MM.1S (cell line): ENCODE results near the gene LRRC27.

Source experiments
- CTCF ChIP-seq: fragments of 300-600 bp; sonication (generic); IDR thresholded peaks from 2 replicates; pipeline ENCODE4 v1.5.1; 2016; ENCODE audit warnings: antibody characterized with exemption, low read length, mixed read lengths
- EZH2phosphoT487 ChIP-seq: fragments of 300-600 bp; sonication (generic); IDR thresholded peaks from 2 replicates; pipeline ENCODE4 v1.6.1; 2018; ENCODE audit warnings: antibody characterized with exemption, low read length

- TF ChIP-seq CTCF: no peak
- no peak for TF ChIP-seq EZH2phosphoT487
These were observed 52.8 kb downstream of the LRRC27 start for GRCh38 chr10:132384618-132385388.
